ENCODE results near the gene OR10A5. TPM values are rescaled to one million over a fixed set of nuclear protein-coding genes. Genes with fewer than 3 reads are reported as not detected.

The OR10A5 gene
- total and polyA plus RNA-seq, 2 experiments from 2014 or later: 0.37 TPM; not detected in 1

- TF ChIP-seq ZNF462 (CRISPR knock-in tag; IDR thresholded peaks at IDR 0.05) (no peak), NANOG (IDR thresholded peaks at IDR 0.05; ENCODE audit: borderline replicate concordance) (no peak), ZNF114 (CRISPR knock-in tag; IDR thresholded peaks at IDR 0.05) (no peak), ETS1 (IDR thresholded peaks at IDR 0.05) (no peak), JUNB (IDR thresholded peaks at IDR 0.05; ENCODE audit: unreplicated experiment) (no peak)
Observed at GRCh38 chr11:6862961-6863360, 17.5 kb downstream of the OR10A5 start, which contains the start of gene OR10A2 (continued).

- Histone ChIP-seq H4K20me1 (replicated peaks; ENCODE audit: insufficient read depth) (no peaks in the 10 kb centered on the region), H3K4me2 (no peak overlapping the region), H3K4me1 (ENCODE audit: insufficient read depth) (no peaks in the 10 kb centered on the region), H3K36me3 (ENCODE audit: insufficient read depth) (no peaks in the 10 kb centered on the region), H3K79me2 (replicated peaks; ENCODE audit: insufficient read depth) (no peaks in the 10 kb centered on the region), H3K4me3 (no peak overlapping the region), H2AFZ (no peak overlapping the region), H3K9me2 (ENCODE audit: insufficient read depth) (no peaks in the 10 kb centered on the region; the same call in 1 of the 2 replicates), H3K27ac (ENCODE audit: low read depth) (no peak overlapping the region), H3K27me3 (ENCODE audit: insufficient read depth) (no peaks in the 10 kb centered on the region), H3F3A (replicated peaks; ENCODE audit: low read depth) (no peaks in the 10 kb centered on the region)
- Mint-ChIP-seq H3K4me3 (no peak overlapping the region), H3K9me3 (peaks cover 5% of the 10 kb centered on the region), H3K36me3 (ENCODE audit: low read depth) (peaks cover 5% of the 10 kb centered on the region), H3K27ac (no peak overlapping the region), H3K27me3 (ENCODE audit: insufficient read depth, low read depth, poor library complexity) (no peaks in the 10 kb centered on the region), H3K4me1 (peaks cover 5% of the 10 kb centered on the region; the same call in 2 of the 3 replicates)
- DNase-seq (ENCODE audit: low spot score) (no peak), ATAC-seq (no peak)
- TF ChIP-seq EZH2 (IDR thresholded peaks at IDR 0.05; ENCODE audit: low read depth, unreplicated experiment) (no peak), REST (IDR thresholded peaks at IDR 0.05; ENCODE audit: unreplicated experiment) (no peak), NANOG (IDR thresholded peaks at IDR 0.05; ENCODE audit: borderline replicate concordance) (no peak), ETS1 (IDR thresholded peaks at IDR 0.05) (no peak), STAT1 (IDR thresholded peaks at IDR 0.05; ENCODE audit: unreplicated experiment) (no peak)
Observed at GRCh38 chr11:6864438-6864837, 19.0 kb downstream of the OR10A5 start.

Data from GM23338 (cell line).